ENCODE data around the gene TLE3. TPM values are rescaled to one million over a fixed set of nuclear protein-coding genes. Genes with fewer than 3 reads are reported as not detected.

Gene TLE3
- total RNA-seq, 1 donor from 2014 or later: 45.4 TPM

GRCh38 chr15:70078578-70079417 lies 18.9 kb downstream of the TLE3 start:
- H3K79me2 ChIP-seq (ENCODE audit: insufficient read depth, low read length): peaks cover 47% of the 10 kb centered on the region
- DNase-seq (ENCODE audit: low read depth) (no peak), FAIRE-seq (no peak)
- no peak overlapping the region for H3K4me3 ChIP-seq (ENCODE audit: insufficient read depth, low read depth, low read length)
- H2AFZ ChIP-seq (ENCODE audit: low read depth, low read length): no peak overlapping the region
- H3K36me3 Mint-ChIP-seq (ENCODE audit: low read depth, unreplicated experiment): peaks cover 67% of the 10 kb centered on the region
- no peak overlapping the region for H3K9ac ChIP-seq (ENCODE audit: low read length)
- no peak overlapping the region for H3K27ac ChIP-seq (ENCODE audit: low read depth, low read length)
- no peak overlapping the region for H3K27ac Mint-ChIP-seq (ENCODE audit: unreplicated experiment)
- H3K4me1 ChIP-seq (ENCODE audit: insufficient read depth, low read length): no peaks in the 10 kb centered on the region
- H3K4me3 Mint-ChIP-seq (ENCODE audit: unreplicated experiment): no peak overlapping the region
- H3K9me3 ChIP-seq (ENCODE audit: insufficient read depth, low read depth, low read length): no peaks in the 10 kb centered on the region
- H3K4me2 ChIP-seq (ENCODE audit: low read length): no peak overlapping the region
- H3K27me3 Mint-ChIP-seq (ENCODE audit: low read depth, unreplicated experiment): peaks cover 11% of the 10 kb centered on the region
- TF ChIP-seq CTCF (IDR thresholded peaks at IDR 0.05; ENCODE audit: insufficient read depth, low read depth, low read length) (no peak), EZH2 (IDR thresholded peaks at IDR 0.05; ENCODE audit: insufficient read depth, low read length) (no peak)
- peaks cover 18% of the 10 kb centered on the region for H3K4me1 Mint-ChIP-seq (ENCODE audit: low read depth, unreplicated experiment)
- H3K9me3 Mint-ChIP-seq (ENCODE audit: unreplicated experiment): no peaks in the 10 kb centered on the region
- no peaks in the 10 kb centered on the region for H3K27me3 ChIP-seq (ENCODE audit: insufficient read depth, low read length)
- H3K36me3 ChIP-seq (ENCODE audit: insufficient read depth, low read length): peaks cover 40% of the 10 kb centered on the region
- H4K20me1 ChIP-seq (ENCODE audit: insufficient read depth, low read length): peaks cover 97% of the 10 kb centered on the region

DNA sequence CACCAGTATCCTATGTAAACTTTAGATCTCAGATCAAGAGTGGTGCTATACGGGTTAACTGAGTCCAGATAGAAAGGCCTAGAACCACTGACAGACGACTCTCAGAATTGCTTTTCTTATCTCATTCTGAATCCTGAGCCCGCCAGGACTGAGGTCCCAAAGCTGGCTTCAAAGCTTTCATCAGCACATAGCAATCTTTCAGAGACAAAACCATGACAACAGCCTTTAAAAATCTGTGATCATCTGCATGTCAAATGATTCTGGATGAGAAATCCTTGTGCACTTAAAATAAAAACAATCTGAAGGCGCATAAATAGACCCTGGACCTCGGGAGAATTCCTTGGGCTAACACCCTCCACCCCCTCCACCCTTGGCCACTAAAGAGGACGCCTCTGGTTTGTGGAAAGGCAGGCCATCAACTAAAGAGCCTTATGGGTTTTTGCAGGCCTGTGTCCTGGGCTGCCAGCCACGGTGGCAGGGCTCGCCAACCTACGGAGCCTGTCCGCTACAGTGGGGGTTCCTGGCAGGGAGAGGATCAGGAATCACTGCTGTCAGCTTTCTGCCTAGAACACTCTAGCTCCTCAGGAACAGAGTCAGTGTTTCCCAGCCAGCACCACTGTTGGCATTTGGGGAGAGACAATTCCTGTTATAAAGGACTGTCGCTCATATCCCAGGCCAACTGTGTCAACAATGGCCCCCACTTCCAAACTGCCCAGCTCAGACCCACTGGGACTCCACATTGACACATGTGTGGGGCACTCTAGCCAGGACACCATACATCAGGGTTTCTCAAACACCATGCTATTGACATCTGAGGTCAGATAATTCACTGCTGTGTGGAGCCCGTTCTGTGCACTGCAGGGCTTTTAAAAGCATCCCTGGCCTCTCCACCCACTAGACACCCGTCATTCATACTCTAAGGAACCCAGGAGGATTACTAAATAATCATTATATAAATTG lies 20.2 kb downstream of the TLE3 start:
- Mint-ChIP-seq H3K9me3 (ENCODE audit: unreplicated experiment) (no peaks in the 10 kb centered on the region), H3K36me3 (ENCODE audit: low read depth, unreplicated experiment) (peaks cover 74% of the 10 kb centered on the region), H3K27ac (ENCODE audit: unreplicated experiment) (no peak overlapping the region), H3K27me3 (ENCODE audit: low read depth, unreplicated experiment) (peaks cover 16% of the 10 kb centered on the region), H3K4me1 (ENCODE audit: low read depth, unreplicated experiment) (peaks cover 8% of the 10 kb centered on the region), H3K4me3 (ENCODE audit: unreplicated experiment) (no peak overlapping the region)
- TF ChIP-seq EZH2 (IDR thresholded peaks at IDR 0.05; ENCODE audit: insufficient read depth, low read length): no peak
- TF ChIP-seq CTCF (IDR thresholded peaks at IDR 0.05; ENCODE audit: insufficient read depth, low read depth, low read length): no peak
- H3K4me1 ChIP-seq (ENCODE audit: insufficient read depth, low read length): no peaks in the 10 kb centered on the region
- H3K79me2 ChIP-seq (ENCODE audit: insufficient read depth, low read length): peaks cover 46% of the 10 kb centered on the region
- peaks cover 99% of the 10 kb centered on the region for H4K20me1 ChIP-seq (ENCODE audit: insufficient read depth, low read length)
- H3K27me3 ChIP-seq (ENCODE audit: insufficient read depth, low read length): no peaks in the 10 kb centered on the region
- no peak overlapping the region for H2AFZ ChIP-seq (ENCODE audit: low read depth, low read length)
- no peak overlapping the region for H3K4me2 ChIP-seq (ENCODE audit: low read length)
- no peak overlapping the region for H3K9ac ChIP-seq (ENCODE audit: low read length)
- H3K27ac ChIP-seq (ENCODE audit: low read depth, low read length): no peak overlapping the region
- H3K9me3 ChIP-seq (ENCODE audit: insufficient read depth, low read depth, low read length): no peaks in the 10 kb centered on the region
- no peak for FAIRE-seq
- no peak for DNase-seq (ENCODE audit: low read depth)
- H3K36me3 ChIP-seq (ENCODE audit: insufficient read depth, low read length): peaks cover 46% of the 10 kb centered on the region
- no peak overlapping the region for H3K4me3 ChIP-seq (ENCODE audit: insufficient read depth, low read depth, low read length)

Data from astrocyte (in vitro differentiated cells and primary cell).